ENCODE results near the gene HCRTR1. TPM values are rescaled to one million over a fixed set of nuclear protein-coding genes. Genes with fewer than 3 reads are reported as not detected.

Gene HCRTR1
- total RNA-seq, 4 donors from 2014 or later, result 0.40 to 5.6 (median 1.3) TPM

GRCh38 chr1:31657972-31658510, 40.6 kb downstream of the HCRTR1 start:
- intact Hi-C loops (cut with DNase I), result no loop called here
- no peak overlapping the region for H3K4me3 ChIP-seq (replicated peaks in 1 of 3)
- H3K27me3 ChIP-seq, result no peaks in the 10 kb centered on the region
- H3K4me1 ChIP-seq, result peaks cover 15 to 43% of the 10 kb centered on the region in 2 donors
- no peak for TF ChIP-seq CTCF (IDR thresholded peaks at IDR 0.05)
- TF ChIP-seq POLR2A (IDR thresholded peaks at IDR 0.05), result no peak
- no peak overlapping the region for H3K27ac ChIP-seq
- no peak for DNase-seq
- 86 to 89% methylated on average over 12 of the region's 12 CpGs for WGBS, 2 donors
- no peaks in the 10 kb centered on the region for H3K9me3 ChIP-seq
- peaks cover 0 to 4% of the 10 kb centered on the region in 2 donors for H3K36me3 ChIP-seq

- H3K36me3 ChIP-seq, result peaks cover 0 to 4% of the 10 kb centered on the region in 2 donors
- WGBS, 2 donors, result 90 to 96% methylated on average over 3 of the region's 3 CpGs
- no peak overlapping the region for H3K4me3 ChIP-seq (replicated peaks in 1 of 3)
- no peak for DNase-seq
- intact Hi-C loops (cut with DNase I), result no loop called here
- H3K9me3 ChIP-seq, result no peaks in the 10 kb centered on the region
- no peak overlapping the region for H3K27ac ChIP-seq
- TF ChIP-seq CTCF (IDR thresholded peaks at IDR 0.05), result no peak
- no peak for TF ChIP-seq POLR2A (IDR thresholded peaks at IDR 0.05)
- peaks cover 8 to 36% of the 10 kb centered on the region in 2 donors for H3K4me1 ChIP-seq
- no peaks in the 10 kb centered on the region for H3K27me3 ChIP-seq
These were observed 41.2 kb downstream of the HCRTR1 start for GRCh38 chr1:31658721-31659120.

- intact Hi-C loops (cut with DNase I), result loop anchor here (10.0 kb wide), 1 partner anchor 305 kb away; no protein-coding TSS in a partner anchor
- Histone ChIP-seq H3K36me3 (peaks cover 0 to 4% of the 10 kb centered on the region in 2 donors), H3K4me1 (peaks cover 9 to 37% of the 10 kb centered on the region in 2 donors), H3K9me3 (no peaks in the 10 kb centered on the region), H3K27ac (no peak overlapping the region), H3K27me3 (no peaks in the 10 kb centered on the region), H3K4me3 (replicated peaks in 1 of 3) (no peak overlapping the region)
- TF ChIP-seq CTCF (IDR thresholded peaks at IDR 0.05), result no peak
- TF ChIP-seq POLR2A (IDR thresholded peaks at IDR 0.05), result no peak
- no peak for DNase-seq
- 92% methylated on average over 3 of the region's 3 CpGs for WGBS, 2 donors
These were observed 42.4 kb downstream of the HCRTR1 start for GRCh38 chr1:31659889-31660288.

- TF ChIP-seq CTCF (IDR thresholded peaks at IDR 0.05) (no peak), POLR2A (IDR thresholded peaks at IDR 0.05) (no peak)
- Histone ChIP-seq H3K27ac (peak overlapping the region in 1 of 3 donors; percentile 63), H3K36me3 (peaks cover 0 to 4% of the 10 kb centered on the region in 2 donors), H3K9me3 (no peaks in the 10 kb centered on the region), H3K4me3 (replicated peaks in 1 of 3) (no peak overlapping the region), H3K4me1 (peaks cover 20 to 37% of the 10 kb centered on the region in 2 donors), H3K27me3 (no peaks in the 10 kb centered on the region)
- WGBS, 2 donors, result 81 to 92% methylated on average over 3 to 4 of the region's 4 CpGs
- no peak for DNase-seq
- intact Hi-C loops (cut with DNase I), result loop anchor here (10.0 kb wide), 1 partner anchor 304 kb away; no protein-coding TSS in a partner anchor
These were observed 43.5 kb downstream of the HCRTR1 start for GRCh38 chr1:31660871-31661455.

- Histone ChIP-seq H3K9me3 (no peaks in the 10 kb centered on the region), H3K27me3 (no peaks in the 10 kb centered on the region), H3K36me3 (peaks cover 0 to 4% of the 10 kb centered on the region in 2 donors), H3K27ac (peak overlapping the region in 1 of 3 donors; percentile 63), H3K4me1 (peaks cover 29 to 41% of the 10 kb centered on the region in 2 donors), H3K4me3 (replicated peaks in 1 of 3) (no peak overlapping the region)
- TF ChIP-seq CTCF (IDR thresholded peaks at IDR 0.05), result no peak
- no peak for TF ChIP-seq POLR2A (IDR thresholded peaks at IDR 0.05)
- 91 to 96% methylated on average over 6 of the region's 6 CpGs for WGBS, 2 donors
- intact Hi-C loops (cut with DNase I), result loop anchor here (10.0 kb wide), 1 partner anchor 303 kb away; no protein-coding TSS in a partner anchor
- no peak for DNase-seq
These were observed 44.4 kb downstream of the HCRTR1 start for GRCh38 chr1:31661856-31662255.

All from thyroid gland (tissue), 4 donors.